NT2/D1 (cell line): ENCODE data around the gene S100A11.

Source experiments
- SUZ12 ChIP-seq: IDR thresholded peaks from 2 replicates; pipeline ENCODE4 v1.6.1; 2011; ENCODE audit not compliant: insufficient read length, insufficient read depth; ENCODE audit errors: extremely low read depth
- YY1 ChIP-seq: IDR thresholded peaks from 2 replicates; pipeline ENCODE4 v1.6.1; 2011; ENCODE audit not compliant: insufficient read length, insufficient read depth

DNA sequence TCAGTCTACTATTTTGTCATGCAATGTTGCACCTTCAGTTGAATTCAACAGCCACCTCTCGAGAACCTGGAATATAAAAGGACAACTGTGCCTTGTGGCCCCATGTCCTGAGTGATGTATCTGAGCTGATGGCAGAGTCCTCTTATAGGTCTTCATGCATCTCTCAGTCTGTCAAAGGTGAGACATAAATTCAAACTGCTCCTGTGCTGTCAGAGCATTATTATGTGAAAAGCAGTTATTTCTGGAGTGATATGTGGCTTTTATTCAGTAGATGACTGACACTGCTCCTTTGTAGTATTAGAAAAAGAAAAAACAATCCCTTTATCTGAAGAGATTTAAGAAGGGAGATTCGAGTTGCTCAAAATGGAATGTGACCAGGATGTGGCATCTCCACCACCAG, 51.5 kb downstream of the S100A11 start:
- TF ChIP-seq SUZ12, result no peak
- no peak for TF ChIP-seq YY1
